AG04450 (cell line): ENCODE measurements around the gene CSGALNACT2. TPM values are rescaled to one million over a fixed set of nuclear protein-coding genes. Genes with fewer than 3 reads are reported as not detected.

Experiments used
- CTCF ChIA-PET: fragments of 300-600, 350-600 bp; formaldehyde crosslinking; extraction: SDS; loops from one replicate; lab custom pipeline; 2022; ENCODE audit warnings: antibody characterized with exemption, inconsistent platforms; lab: Charles Lee
- POLR2A ChIA-PET: fragments of 350-600 bp; formaldehyde crosslinking; extraction: SDS; loops from one replicate; lab custom pipeline; 2021; ENCODE audit warnings: antibody characterized with exemption, inconsistent platforms; lab: Yijun Ruan, JAX
- DNase-seq: peaks from one replicate; pipeline ENCODE4 v3.0.0-alpha.2; 2011; ENCODE audit warnings: low read depth, low spot score
- H3K27ac ChIP-seq: one replicate; pipeline ENCODE4 v1.5.1; 2012; ENCODE audit warnings: low read depth, low read length, control low read depth
- H3K27me3 ChIP-seq: one replicate; pipeline ENCODE4 v1.6.0; 2012; ENCODE audit warnings: low read length; ENCODE audit not compliant: control insufficient read depth, insufficient read depth
- H3K4me3 ChIP-seq: 2 replicates; pipeline ENCODE4 v1.5.1; 2011; ENCODE audit warnings: mild to moderate bottlenecking, low read depth, low read length, control low read depth
- H3K9me3 ChIP-seq: 2 replicates; pipeline ENCODE4 v1.5.1; 2012; ENCODE audit warnings: low read length; ENCODE audit not compliant: control insufficient read depth, insufficient read depth
- CTCF ChIP-seq: IDR thresholded peaks from 2 replicates; pipeline ENCODE4 v1.5.1; 2011; ENCODE audit warnings: low read depth, low read length, control low read depth, inconsistent platforms
- polyA plus RNA-seq: library from polyadenylated mRNA; depleted of rRNA; stranded (reverse); fragments of >200 nt; gene quantifications from 2 replicates; pipeline ENCODE4 v1.2.3, GENCODE V29; 2011

CSGALNACT2 gene
- polyA plus RNA-seq, 1 experiment = 23.0 TPM

- DNase-seq = no peak
- no peak for TF ChIP-seq CTCF
- ChIA-PET POLR2A (no interaction called here), CTCF (no interaction called here)
- no peak overlapping the region for H3K4me3 ChIP-seq
- peaks cover 4% of the 10 kb centered on the region; the same call in 1 of the 2 replicates for H3K9me3 ChIP-seq
- peaks cover 7% of the 10 kb centered on the region for H3K27me3 ChIP-seq
- H3K27ac ChIP-seq = no peak overlapping the region
Measured at GRCh38 chr10:43199088-43199683, 60.9 kb downstream of the CSGALNACT2 start.

GRCh38 chr10:43199684-43200537 is 61.7 kb downstream of the CSGALNACT2 start:
- no peak for DNase-seq
- H3K9me3 ChIP-seq = peaks cover 4% of the 10 kb centered on the region; the same call in 1 of the 2 replicates
- ChIA-PET CTCF (no interaction called here), POLR2A (interaction anchor here (0.6 kb wide), 1 partner anchor 269 kb away, joined by 3 read pairs; no protein-coding TSS in a partner anchor)
- TF ChIP-seq CTCF = no peak
- no peak overlapping the region for H3K4me3 ChIP-seq
- no peak overlapping the region for H3K27ac ChIP-seq
- H3K27me3 ChIP-seq = peaks cover 7% of the 10 kb centered on the region

GRCh38 chr10:43200538-43201390 is 62.5 kb downstream of the CSGALNACT2 start:
- POLR2A ChIA-PET = interaction anchor here (0.6 kb wide), 1 partner anchor 268 kb away, joined by 3 read pairs; no protein-coding TSS in a partner anchor
- H3K4me3 ChIP-seq = no peak overlapping the region
- H3K9me3 ChIP-seq = peaks cover 4% of the 10 kb centered on the region; the same call in 1 of the 2 replicates
- CTCF ChIA-PET = interaction anchor here (0.7 to 1.6 kb wide), 2 partner anchors 9 to 14 kb away, joined by 3 to 6 read pairs; no protein-coding TSS in a partner anchor
- no peak for DNase-seq
- H3K27ac ChIP-seq = no peak overlapping the region
- peaks cover 7% of the 10 kb centered on the region for H3K27me3 ChIP-seq
- no peak for TF ChIP-seq CTCF

GRCh38 chr10:43201545-43202131 is 63.4 kb downstream of the CSGALNACT2 start:
- no peak for DNase-seq
- ChIA-PET POLR2A (no interaction called here), CTCF (interaction anchor here (0.7 to 2.0 kb wide), 5 partner anchors 8 to 69 kb away, joined by 3 to 11 read pairs (median 4); no protein-coding TSS in a partner anchor)
- H3K9me3 ChIP-seq = peaks cover 4% of the 10 kb centered on the region; the same call in 1 of the 2 replicates
- no peak for TF ChIP-seq CTCF
- no peak overlapping the region for H3K27ac ChIP-seq
- no peak overlapping the region for H3K4me3 ChIP-seq
- peaks cover 5% of the 10 kb centered on the region for H3K27me3 ChIP-seq
